HPDE6-E6E7 (cell line): ENCODE data around the gene MRRF.
A peak's percentile ranks its signal among the peaks of the same experiment; 100 is the strongest.

Experiments
- DNase-seq: peaks from one replicate; pipeline ENCODE4 v3.0.0; 2011; ENCODE audit warnings: missing footprints; ENCODE audit errors: extremely low spot score

MRRF gene

GRCh38 chr9:122264360-122265148 is at the start of gene MRRF, which contains the start of gene RBM18:
Gene MRRF, plus strand, starts transcription at chr9:122264882. Its CDS starts 6,010 bp downstream, at chr9:122270892.
Gene RBM18, minus strand, starts transcription at chr9:122264840. Its CDS starts 3,348 bp downstream, at chr9:122261492.
- peak; percentile 80 for DNase-seq

- no peak for DNase-seq
These were observed 49.0 kb upstream of the MRRF start for GRCh38 chr9:122215663-122216062.

GRCh38 chr9:122216138-122216797 is 48.4 kb upstream of the MRRF start:
- no peak for DNase-seq

GRCh38 chr9:122216798-122217418 is 47.8 kb upstream of the MRRF start:
- no peak for DNase-seq

GRCh38 chr9:122217640-122218039 is 47.0 kb upstream of the MRRF start:
- no peak for DNase-seq

- DNase-seq: no peak
These were observed 46.4 kb upstream of the MRRF start for GRCh38 chr9:122218071-122218934.

- DNase-seq: no peak
These were observed 45.5 kb upstream of the MRRF start for GRCh38 chr9:122218935-122219855.

GRCh38 chr9:122219856-122220672 is 44.6 kb upstream of the MRRF start:
- no peak for DNase-seq

- DNase-seq: no peak
These were observed 44.0 kb upstream of the MRRF start for GRCh38 chr9:122220673-122221182.

GRCh38 chr9:122221183-122221811 is 43.4 kb upstream of the MRRF start:
- DNase-seq: no peak

- DNase-seq: no peak
These were observed 41.9 kb upstream of the MRRF start for GRCh38 chr9:122222791-122223190.

- no peak for DNase-seq
These were observed 41.2 kb upstream of the MRRF start for GRCh38 chr9:122223435-122223834.

GRCh38 chr9:122225312-122226141 is 39.2 kb upstream of the MRRF start:
- no peak for DNase-seq

- DNase-seq: no peak
These were observed 38.4 kb upstream of the MRRF start for GRCh38 chr9:122226142-122226757.

- DNase-seq: no peak
These were observed 37.7 kb upstream of the MRRF start for GRCh38 chr9:122226758-122227574.

GRCh38 chr9:122227575-122227900 is 37.1 kb upstream of the MRRF start:
- no peak for DNase-seq

- DNase-seq: no peak
These were observed 36.5 kb upstream of the MRRF start for GRCh38 chr9:122228191-122228567.
